Measurements from ENCODE around the gene GPR3.
A peak's percentile ranks its signal among the peaks of the same experiment; 100 is the strongest.

GPR3 gene

DNA sequence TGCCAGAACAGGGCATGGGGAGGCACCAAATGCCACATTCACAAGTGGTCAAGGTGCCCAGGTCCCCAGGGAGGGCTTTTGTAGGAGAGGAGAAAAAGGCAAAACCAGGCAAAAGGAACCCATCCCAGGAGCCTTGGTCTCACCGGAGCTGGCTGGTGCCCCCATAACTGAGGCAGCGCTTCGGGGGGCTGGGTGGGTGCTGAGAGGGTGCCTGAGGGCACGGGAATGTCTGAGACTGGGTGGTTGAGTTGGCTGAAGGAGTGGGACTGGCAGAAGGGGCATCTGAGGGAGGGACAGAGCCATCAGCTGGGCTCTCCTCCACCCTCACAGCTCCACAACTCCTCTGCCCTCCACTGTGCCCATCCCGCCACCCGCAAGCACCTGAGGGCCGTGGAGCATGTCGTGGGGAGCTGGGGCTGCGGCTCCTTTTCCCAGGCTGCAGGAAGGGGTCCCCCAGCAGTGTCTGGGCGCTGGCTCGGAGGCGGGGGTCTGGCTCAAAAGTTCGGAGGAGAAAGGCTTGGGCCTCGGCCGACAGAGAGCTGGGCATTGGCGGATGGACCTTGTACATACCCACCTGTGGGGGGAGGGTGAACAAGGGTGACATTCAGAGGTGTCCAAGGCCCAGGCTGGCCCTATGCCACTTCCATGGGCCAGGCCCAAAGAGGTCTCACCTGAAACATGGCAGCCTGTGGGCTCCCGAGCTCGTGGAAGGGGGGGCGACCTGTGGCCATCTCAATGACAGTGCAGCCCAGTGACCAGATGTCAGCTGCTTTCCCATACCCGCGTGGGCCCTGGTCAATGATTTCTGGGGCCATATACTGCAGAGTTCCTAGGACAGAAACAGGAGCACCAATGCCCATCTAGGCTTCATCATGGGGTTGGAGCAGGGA lies 34.1 kb upstream of the GPR3 start:
- no peak for DNase-seq (ENCODE audit: low spot score)

GRCh38 chr1:27358928-27359313 lies 33.5 kb upstream of the GPR3 start:
- no peak for DNase-seq (ENCODE audit: low spot score)

DNA sequence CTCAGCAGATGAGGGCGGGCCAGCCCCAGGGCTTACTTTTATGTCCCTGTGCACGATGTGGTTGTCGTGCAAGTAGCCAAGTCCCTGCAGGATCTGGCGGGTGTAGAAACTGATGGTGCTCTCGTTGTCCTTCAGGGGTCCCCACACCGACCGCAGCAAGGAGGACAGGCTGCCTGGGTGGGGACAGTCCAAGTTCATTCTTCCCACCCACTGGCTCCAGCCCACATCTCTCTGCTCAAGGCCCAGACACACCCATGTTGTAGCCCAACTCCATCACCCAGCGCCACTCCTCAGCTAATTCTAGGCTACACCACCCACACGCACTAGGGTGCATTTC lies 32.6 kb upstream of the GPR3 start:
- DNase-seq (ENCODE audit: low spot score): no peak

DNA sequence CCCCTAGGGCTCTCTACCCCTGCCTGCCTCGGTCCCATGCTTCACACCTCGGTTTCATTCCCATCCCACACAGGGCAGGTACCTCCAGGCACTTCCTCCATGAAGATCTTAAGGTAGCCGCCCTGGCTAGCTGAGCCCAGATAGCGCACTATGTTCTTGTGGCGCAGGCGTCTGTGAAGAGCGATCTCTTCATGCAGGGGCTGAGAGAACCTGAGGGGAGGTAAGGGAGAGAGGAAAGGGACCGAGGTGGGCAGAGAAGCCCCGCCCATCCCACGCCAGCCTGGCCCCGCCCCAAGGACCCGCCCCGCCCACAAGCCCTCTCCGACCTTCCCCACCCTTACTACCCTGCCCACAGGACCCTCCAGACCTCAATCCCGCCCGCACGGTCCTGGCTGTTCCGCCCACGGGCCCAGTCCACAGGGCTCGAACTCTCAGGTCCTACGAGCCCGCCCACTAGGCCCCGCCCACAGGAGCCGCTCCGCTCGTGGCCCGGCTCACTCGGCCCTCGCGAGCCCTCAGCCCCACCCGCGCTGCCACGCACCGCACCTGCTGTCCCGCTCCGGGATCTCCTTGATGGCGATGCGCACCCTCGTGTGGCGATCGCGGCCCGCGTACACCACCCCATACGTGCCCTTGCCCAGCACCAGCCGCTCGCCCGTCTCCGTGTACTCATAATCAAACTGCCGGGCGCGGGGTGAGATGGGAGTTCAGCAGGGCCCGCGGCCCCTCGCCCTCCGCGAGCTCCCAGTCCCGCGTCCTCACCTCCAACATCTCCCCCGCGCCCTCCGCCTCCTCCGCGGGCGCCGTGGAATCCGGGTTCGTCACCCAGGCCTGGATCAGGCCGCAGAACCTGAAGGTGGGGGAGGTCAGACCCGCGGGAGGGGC lies 32.0 kb upstream of the GPR3 start:
- no peak for DNase-seq (ENCODE audit: low spot score)

GRCh38 chr1:27361044-27361402 lies 31.4 kb upstream of the GPR3 start:
- DNase-seq (ENCODE audit: low spot score): no peak

- no peak for DNase-seq (ENCODE audit: low spot score)
Measured at GRCh38 chr1:27361553-27361952, 30.9 kb upstream of the GPR3 start.

- no peak for DNase-seq (ENCODE audit: low spot score)
Measured at GRCh38 chr1:27363766-27364695, 28.4 kb upstream of the GPR3 start.

DNA sequence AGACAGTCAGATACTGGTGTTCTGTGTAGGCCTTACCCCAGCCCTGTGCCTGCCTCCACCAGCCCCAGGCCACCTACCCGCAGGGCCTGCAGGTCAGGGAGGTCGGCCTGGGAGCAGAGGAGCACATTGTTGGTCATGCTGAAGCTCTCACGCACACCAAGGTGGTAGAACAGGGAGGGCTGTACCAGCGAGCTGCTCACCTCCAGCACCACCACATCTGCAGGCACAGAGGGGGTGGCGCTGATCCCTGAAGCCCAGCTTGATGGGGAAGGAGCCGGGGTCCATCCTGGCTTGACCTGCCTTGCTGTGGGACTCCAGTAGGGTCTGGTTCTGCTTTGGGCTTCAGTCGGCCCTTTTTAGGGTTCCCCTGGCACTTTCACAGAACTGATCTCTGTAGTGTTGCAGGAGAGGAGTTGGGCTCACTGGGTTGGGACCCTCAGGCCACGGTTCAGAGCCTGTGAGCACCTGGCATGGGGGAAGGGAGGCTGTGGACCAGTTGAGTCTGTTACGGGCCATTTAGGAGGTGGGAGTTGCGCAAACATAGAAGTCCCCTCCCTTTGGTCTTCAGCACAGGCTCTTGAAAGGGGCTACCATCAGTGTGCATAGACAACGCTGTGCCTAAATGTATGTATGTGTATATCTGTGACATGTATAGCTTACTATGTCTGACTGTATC lies 27.6 kb upstream of the GPR3 start:
- DNase-seq (ENCODE audit: low spot score): no peak

DNA sequence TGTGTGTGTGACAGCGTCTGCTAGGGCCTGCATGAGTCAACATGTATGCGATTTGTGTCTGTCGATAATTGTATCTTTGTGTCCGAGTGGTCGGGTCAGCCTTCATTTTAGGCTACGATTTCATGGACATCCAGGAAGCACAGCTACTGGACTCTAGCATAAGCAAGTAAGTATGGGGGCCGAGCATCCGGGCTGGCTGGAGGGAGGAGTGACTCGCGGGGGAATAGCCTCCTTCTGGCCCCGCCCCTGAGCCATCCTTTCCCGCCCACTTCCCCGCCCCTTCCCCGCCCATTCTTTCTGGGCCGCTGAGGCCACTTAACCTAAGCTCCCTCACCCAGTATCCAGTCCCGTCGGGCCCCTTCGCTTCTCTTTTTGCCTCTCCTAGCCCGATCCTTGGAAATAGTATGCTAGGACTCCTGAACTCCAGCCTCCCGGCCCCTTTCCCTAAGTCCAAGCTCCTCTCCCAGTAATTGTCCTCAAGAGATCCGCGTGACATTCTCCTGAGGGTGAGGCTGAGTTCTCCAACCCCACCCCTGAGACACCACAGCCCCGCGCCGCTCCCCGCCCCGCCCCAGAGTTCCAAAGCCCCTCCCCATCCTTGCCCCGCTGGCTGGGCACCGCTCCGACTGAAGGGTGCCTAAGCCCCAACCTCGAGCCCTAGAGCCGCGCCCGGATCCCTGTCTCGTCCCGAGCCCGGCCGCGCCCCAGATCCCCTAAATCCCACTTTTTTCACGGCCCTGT lies 26.9 kb upstream of the GPR3 start:
- peak; percentile 87 for DNase-seq (ENCODE audit: low spot score)

DNA sequence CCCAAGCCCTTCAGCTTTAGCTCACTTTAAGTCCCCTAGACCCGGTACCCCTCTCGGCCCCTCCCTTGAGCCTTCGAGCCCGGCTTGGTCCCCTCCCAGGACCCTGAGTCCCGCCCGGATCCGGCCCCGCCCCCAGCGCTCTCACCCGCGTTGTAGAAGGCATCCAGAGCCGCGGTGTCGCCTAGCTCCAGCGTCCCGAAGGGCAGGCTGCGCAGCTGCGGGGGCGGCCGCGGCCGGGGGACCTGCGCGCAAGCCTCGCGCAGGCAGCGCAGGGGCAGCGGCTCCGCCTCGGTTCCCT lies 26.4 kb upstream of the GPR3 start:
- peak; percentile 82 for DNase-seq (ENCODE audit: low spot score)

GRCh38 chr1:27366411-27367159 lies 25.8 kb upstream of the GPR3 start, which contains the start of gene MAP3K6:
MAP3K6 (minus strand) TSS chr1:27366961; CDS start chr1:27366597, 364 bp downstream.
- DNase-seq (ENCODE audit: low spot score): peak; percentile 78

- DNase-seq (ENCODE audit: low spot score): no peak
Measured at GRCh38 chr1:27367160-27367650, 25.2 kb upstream of the GPR3 start.

- DNase-seq (ENCODE audit: low spot score): no peak
Measured at GRCh38 chr1:27368869-27369582, 23.4 kb upstream of the GPR3 start.

DNA sequence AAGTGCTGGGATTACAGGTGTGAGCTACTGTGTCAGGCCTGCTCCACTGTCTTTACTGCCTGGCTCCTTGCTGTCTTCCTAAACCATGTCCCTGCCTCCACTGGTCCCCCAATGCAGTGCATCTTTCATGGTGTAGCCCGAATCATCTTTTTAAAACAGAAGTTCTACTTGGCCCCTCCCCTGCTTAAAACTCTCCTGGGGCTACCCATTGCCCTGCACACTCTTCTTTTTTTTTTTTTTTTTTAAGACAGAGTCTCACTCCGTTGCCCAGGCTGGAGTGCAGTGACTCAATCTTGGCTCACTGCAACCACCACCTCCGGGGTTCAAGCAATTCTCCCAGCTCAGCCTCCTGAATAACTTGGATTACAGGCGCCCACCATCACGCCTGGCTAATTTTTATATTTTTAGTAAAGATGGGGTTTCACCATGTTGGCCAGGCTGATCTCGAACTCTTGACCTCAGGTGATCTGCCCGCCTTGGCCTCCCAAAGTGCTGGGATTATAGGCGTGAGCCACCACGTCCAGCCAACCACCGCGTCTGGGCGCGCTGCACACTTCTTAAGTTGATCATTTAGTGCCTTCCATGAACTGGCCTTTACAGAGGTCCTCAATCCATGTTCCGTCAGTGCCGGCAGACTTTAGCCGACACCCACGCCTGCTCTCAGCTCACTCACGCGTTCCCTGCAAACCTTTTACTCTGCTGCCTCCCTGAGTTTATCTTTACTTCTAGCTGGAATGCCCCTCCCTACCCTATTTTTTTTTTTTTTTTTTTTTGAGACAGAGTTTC lies 20.2 kb upstream of the GPR3 start:
- no peak for DNase-seq (ENCODE audit: low spot score)

DNA sequence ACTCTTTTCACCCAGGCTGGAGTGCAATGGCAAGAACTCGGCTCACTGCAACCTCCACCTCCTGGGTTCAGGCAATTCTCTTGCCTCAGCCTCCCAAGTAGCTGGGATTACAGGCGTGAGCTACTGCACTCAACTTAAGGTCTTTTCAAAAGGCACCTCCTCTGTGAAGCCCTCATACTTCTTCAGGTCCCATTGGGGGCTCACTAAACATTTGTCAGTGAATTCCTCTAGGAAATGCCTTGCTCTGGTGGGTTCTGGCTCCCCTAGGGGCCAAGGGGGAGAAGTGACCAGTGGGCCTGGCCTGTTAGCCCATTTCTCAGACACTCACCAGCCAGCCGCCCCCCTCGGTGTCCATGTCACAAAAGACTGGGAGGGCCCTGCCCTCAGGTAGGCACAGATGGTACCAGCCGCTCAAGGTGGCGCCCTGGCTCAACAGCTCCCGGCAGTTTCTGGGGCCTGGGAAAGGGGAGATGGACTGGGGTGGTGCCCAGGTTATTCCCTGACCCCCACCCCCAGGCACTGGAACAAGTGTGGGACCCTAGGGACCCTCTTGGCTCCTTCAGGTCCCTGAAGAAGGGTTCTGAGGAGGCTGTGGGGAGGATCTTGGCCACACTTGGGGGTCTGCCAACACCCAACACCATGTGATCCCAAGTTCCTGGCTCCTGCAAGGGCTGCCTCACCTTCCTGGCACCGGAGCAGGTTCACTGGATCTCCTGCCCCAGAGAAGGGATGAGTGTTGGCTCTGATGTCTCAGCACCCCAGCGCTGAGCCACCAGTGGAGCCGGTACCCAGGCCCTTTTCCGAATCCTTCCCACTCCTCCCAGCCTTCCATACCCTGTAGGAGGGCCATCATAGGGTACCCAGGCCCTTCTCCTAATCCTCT lies 19.4 kb upstream of the GPR3 start:
- DNase-seq (ENCODE audit: low spot score): no peak

DNA sequence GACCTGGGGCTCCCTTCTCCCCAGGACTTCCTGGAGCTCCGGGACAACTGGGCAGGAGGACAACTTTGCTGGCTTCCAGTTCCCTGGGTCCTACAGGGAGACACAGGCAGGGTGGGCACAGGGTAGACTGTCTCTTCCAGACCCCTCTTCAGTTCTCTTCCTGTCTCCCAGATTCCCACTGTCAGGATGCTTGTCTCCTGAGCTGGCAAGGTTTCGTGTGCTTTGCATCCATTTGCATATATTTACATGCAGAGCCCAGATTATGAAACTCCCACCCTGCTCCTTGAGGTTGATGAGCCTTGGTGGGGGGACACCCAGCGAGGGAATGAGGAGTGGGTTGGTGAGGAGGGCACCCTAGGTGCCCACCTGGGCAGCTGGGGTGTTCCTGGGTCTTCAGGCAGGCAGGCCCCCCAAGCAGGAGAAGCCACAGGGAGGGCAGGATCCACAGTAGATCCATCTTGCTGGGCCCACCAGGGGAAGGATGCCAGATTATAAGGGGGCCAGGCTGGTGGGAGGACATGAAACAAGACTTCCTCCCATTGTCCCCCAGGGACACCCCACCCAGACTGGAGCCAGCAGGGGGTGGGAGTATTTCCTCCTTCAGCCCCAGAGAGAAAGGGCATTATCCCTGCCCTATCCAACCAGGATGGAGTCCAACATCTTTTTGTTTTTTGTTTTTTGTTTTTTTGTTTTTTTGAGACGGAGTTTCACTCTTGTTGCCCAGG lies 17.9 kb upstream of the GPR3 start, which contains the start of gene FCN3:
FCN3 (minus strand) TSS at position 463 of the 725 bp plus-strand sequence; CDS start at position 457, 6 bp downstream.
- DNase-seq (ENCODE audit: low spot score): no peak

Measured in SW480 (cell line).